DMS114 treated with DMSO at 0.1 percent for 48 hours (cell line): ENCODE data around the gene SLC29A3.

Experiments
- DNase-seq: peaks from one replicate; lab custom pipeline; 2025; ENCODE audit not compliant: unreplicated experiment; lab: John Stamatoyannopoulos, UW

SLC29A3 gene

GRCh38 chr10:71366690-71367089, 47.6 kb downstream of the SLC29A3 start:
- DNase-seq: no peak

- DNase-seq: no peak
These were observed 48.2 kb downstream of the SLC29A3 start for GRCh38 chr10:71367271-71367670.

GRCh38 chr10:71368176-71368575, 49.1 kb downstream of the SLC29A3 start:
- no peak for DNase-seq

GRCh38 chr10:71368643-71369042, 49.6 kb downstream of the SLC29A3 start:
- peak; percentile 10 for DNase-seq

- no peak for DNase-seq
These were observed 50.5 kb downstream of the SLC29A3 start for GRCh38 chr10:71369602-71370001.

GRCh38 chr10:71370031-71370430, 51.0 kb downstream of the SLC29A3 start:
- DNase-seq: no peak

- no peak for DNase-seq
These were observed 52.7 kb downstream of the SLC29A3 start for GRCh38 chr10:71371750-71372166.

GRCh38 chr10:71372882-71373495, 53.9 kb downstream of the SLC29A3 start:
- DNase-seq: no peak

GRCh38 chr10:71374481-71375233, 55.6 kb downstream of the SLC29A3 start:
- DNase-seq: no peak

- DNase-seq: no peak
These were observed 56.9 kb downstream of the SLC29A3 start for GRCh38 chr10:71375952-71376351.

GRCh38 chr10:71378336-71379117, 59.5 kb downstream of the SLC29A3 start:
- no peak for DNase-seq

- DNase-seq: no peak
These were observed 60.2 kb downstream of the SLC29A3 start for GRCh38 chr10:71379118-71379766.

- no peak for DNase-seq
These were observed 61.8 kb downstream of the SLC29A3 start for GRCh38 chr10:71380841-71381240.

GRCh38 chr10:71381611-71382010, 62.6 kb downstream of the SLC29A3 start:
- no peak for DNase-seq

- DNase-seq: no peak
These were observed 63.0 kb downstream of the SLC29A3 start for GRCh38 chr10:71382028-71382427.

GRCh38 chr10:71382757-71383156, 63.7 kb downstream of the SLC29A3 start:
- DNase-seq: no peak

GRCh38 chr10:71383972-71384687, 65.1 kb downstream of the SLC29A3 start:
- DNase-seq: peak; percentile 31

- no peak for DNase-seq
These were observed 69.1 kb downstream of the SLC29A3 start for GRCh38 chr10:71388171-71388570.

GRCh38 chr10:71388583-71389310, 69.7 kb downstream of the SLC29A3 start:
- DNase-seq: no peak
